GM21717 (cell line): ENCODE data around the gene ING5.

Experiments
- ATAC-seq: cut with Tn5 transposase; IDR thresholded peaks from one replicate; pipeline ENCODE4 v1.9.1; 2021; ENCODE audit warnings: mild to moderate bottlenecking, moderate library complexity; ENCODE audit not compliant: unreplicated experiment

Gene ING5

DNA sequence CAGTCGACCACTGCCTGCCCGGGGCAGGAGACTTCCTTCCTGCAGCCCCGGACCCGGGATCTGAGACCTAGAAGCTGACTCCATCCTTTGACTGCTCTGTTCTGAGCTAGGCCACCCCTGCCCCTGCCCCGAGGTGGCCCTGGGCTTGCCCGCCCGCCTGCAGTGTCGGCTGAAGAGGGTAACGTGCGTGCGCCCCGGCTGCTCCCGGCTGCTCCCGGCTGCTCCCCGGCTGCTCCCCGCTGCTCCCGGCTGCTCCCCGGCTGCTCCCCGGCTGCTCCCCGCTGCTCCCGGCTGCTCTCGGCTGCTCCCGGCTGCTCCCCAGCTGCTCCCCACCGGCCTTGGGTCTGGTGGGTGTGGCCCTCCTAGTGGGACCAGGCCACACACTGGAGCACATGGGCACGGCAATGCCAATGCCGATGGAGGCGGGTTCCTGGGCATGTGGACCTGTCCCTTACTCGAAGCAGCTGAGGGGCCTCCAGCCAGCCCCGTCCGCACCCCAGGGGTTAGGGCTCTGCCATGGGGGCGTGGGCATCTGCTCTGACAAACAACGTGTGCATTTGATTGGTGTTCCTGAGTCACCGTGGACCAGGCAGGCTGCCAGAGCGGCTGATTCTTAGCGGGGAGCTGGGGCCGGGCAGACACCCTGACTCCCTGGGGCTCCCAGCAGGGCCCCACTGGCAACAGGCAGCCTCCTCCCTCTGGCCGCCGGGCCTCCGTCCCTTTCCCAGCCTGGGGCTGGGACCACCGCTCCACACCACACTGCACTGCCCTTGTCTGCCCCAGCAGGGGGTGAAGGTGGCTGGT lies 72.8 kb downstream of the ING5 start:
- no peak for ATAC-seq

GRCh38 chr2:241775223-241776177 lies 73.7 kb downstream of the ING5 start:
- no peak for ATAC-seq

DNA sequence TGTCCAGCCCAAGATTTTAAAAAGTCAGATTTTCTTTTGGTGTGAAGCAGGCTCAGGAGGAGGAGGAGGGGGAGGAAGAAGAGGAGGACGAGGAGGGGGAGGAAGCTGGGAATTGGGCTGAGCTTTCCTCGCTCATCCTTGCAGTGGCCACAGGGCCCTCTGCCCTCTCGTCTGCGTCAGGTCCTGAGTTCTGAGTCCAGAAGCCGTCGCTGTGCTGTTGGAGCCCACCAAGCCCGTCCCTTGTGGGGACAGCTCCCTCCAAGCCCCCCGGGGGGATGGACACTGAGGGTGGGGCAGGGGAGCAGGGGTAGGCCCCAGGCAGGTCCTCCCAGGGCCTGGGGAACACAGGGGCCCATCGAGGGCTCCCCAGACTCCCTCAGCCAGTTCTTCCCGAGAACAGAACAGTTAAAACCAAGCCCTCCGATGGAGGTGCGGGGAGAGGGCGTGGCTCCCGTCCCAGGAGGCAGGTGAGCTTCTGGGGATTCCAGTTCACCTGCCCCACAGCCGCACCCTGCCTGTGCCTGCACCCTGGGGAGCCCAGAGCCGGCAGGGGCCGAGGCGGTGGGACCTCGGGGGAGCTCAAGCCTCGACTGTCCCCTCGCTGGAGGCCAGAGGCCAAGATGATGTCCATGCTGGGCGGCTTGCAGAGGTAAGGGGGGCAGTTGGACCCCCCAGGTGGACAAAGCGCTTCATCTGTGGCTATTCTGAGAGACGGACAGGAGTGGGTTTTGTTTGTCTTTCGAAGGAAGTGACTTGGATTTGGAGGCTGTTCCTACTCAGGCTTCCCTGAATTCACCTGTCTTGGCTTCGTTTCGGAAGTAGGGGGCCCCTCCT lies 74.7 kb downstream of the ING5 start, which contains the start of gene GAL3ST2:
GAL3ST2 (plus strand) TSS at position 487 of the 834 bp plus-strand sequence; CDS start at position 621, 134 bp downstream.
- ATAC-seq, result no peak

DNA sequence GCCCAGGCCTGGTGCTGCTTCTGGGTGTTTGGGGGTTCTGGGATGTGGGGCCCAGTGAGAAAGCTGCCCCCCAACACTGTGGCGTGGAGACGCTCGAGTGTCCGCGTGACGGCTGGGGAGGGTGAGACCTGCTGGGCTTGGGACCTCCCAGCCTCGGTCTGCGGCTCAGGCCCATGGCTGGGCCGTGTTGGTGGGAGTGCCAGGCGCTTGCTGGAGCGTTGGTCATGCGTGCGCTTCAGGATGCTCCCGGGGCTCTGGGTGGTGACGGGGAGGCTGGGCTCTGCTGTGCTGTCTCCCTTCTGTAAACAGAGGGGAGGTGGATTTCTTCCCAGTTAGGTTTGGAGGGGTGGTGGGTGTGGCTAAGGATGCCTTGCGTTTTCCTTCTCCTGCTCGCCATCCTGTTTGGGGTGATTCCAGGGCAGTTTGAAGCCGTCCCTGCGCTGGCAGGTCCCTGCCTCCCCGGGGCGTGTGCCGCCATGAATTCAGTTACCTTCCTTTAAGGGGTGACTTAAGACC lies 75.4 kb downstream of the ING5 start:
- ATAC-seq, result no peak

GRCh38 chr2:241777686-241778627 lies 76.1 kb downstream of the ING5 start:
- no peak for ATAC-seq
